ENCODE measurements around the gene PCCA.
"Not testable (repeated sequence)": the region's sequence is repeated elsewhere in the genome, so short reads cannot be mapped to it uniquely, and the experiment has no call there.

The PCCA gene

DNA sequence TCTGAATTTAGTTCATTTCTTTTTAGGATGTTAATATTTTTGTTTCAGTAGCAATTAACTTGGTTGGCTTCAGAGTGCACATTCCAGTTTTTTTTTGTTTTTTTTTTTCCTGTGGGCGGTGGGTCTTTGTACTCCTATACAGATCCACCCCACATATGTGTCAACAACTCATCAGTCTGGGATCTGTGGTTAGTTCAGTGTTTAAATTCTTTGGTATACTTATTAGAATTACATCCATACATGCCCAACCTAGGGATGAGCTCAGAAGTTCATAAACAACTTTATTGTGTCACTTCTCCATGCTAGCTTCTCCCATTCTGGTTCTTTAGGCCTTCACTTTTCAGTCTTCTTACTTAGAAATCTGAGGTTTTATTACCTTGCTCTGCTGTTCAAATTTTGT lies 50.9 kb downstream of the PCCA start:
- Histone ChIP-seq H4K20me1 (ENCODE audit: insufficient read depth, low read length) (no peaks in the 10 kb centered on the region), H3K9me2 (ENCODE audit: low read depth, low read length) (no peaks in the 10 kb centered on the region), H3K4me3 (ENCODE audit: low read depth, low read length, poor library complexity, severe bottlenecking) (no peak overlapping the region), H3K27me3 (ENCODE audit: insufficient read depth, low read length) (no peaks in the 10 kb centered on the region), H3K79me2 (ENCODE audit: insufficient read depth, low read length) (no peaks in the 10 kb centered on the region), H3K9ac (ENCODE audit: low read length) (no peak overlapping the region), H3K4me2 (ENCODE audit: low read length) (no peak overlapping the region), H3K4me1 (ENCODE audit: insufficient read depth, low read length, severe bottlenecking) (no peaks in the 10 kb centered on the region), H3K36me3 (ENCODE audit: insufficient read depth, low read length) (no peaks in the 10 kb centered on the region), H3K9me3 (ENCODE audit: low read length) (no peaks in the 10 kb centered on the region), H2AFZ (ENCODE audit: low read length) (no peak overlapping the region), H3F3A (ENCODE audit: insufficient read depth, low read length) (no peaks in the 10 kb centered on the region), H3K27ac (ENCODE audit: low read depth, low read length, poor library complexity, severe bottlenecking) (no peak overlapping the region)
- TF ChIP-seq, protein P1, sequence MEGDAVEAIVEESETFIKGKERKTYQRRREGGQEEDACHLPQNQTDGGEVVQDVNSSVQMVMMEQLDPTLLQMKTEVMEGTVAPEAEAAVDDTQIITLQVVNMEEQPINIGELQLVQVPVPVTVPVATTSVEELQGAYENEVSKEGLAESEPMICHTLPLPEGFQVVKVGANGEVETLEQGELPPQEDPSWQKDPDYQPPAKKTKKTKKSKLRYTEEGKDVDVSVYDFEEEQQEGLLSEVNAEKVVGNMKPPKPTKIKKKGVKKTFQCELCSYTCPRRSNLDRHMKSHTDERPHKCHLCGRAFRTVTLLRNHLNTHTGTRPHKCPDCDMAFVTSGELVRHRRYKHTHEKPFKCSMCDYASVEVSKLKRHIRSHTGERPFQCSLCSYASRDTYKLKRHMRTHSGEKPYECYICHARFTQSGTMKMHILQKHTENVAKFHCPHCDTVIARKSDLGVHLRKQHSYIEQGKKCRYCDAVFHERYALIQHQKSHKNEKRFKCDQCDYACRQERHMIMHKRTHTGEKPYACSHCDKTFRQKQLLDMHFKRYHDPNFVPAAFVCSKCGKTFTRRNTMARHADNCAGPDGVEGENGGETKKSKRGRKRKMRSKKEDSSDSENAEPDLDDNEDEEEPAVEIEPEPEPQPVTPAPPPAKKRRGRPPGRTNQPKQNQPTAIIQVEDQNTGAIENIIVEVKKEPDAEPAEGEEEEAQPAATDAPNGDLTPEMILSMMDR (IDR thresholded peaks at IDR 0.05; ENCODE audit: low read length) = no peak
- TF ChIP-seq EZH2 (IDR thresholded peaks at IDR 0.05; ENCODE audit: borderline replicate concordance, low read length) = no peak

DNA sequence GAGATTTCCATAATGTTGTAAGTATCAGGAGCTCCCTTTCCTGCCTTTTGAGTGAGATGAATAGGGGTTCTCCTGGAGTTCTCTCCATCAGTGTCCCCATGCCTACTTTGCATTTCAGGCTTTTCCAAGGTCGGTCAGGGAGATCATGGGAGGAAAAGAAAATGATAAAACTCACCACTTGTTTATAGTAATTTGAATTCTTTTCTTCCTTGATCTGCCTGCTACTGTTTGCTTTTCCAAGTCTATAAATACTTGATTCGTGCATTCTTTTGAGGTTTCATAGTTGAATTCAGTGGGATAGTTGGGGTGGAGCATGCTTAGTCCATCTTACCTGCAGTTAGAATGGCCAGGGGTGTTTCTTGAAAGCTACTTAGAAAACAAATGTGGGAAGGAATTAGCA lies 51.5 kb downstream of the PCCA start:
- Histone ChIP-seq H3K9ac (ENCODE audit: low read length) (no peak overlapping the region), H4K20me1 (ENCODE audit: insufficient read depth, low read length) (no peaks in the 10 kb centered on the region), H3K79me2 (ENCODE audit: insufficient read depth, low read length) (no peaks in the 10 kb centered on the region), H3K9me2 (ENCODE audit: low read depth, low read length) (no peaks in the 10 kb centered on the region), H3K27ac (ENCODE audit: low read depth, low read length, poor library complexity, severe bottlenecking) (no peak overlapping the region), H3K4me3 (ENCODE audit: low read depth, low read length, poor library complexity, severe bottlenecking) (no peak overlapping the region), H3K27me3 (ENCODE audit: insufficient read depth, low read length) (no peaks in the 10 kb centered on the region), H2AFZ (ENCODE audit: low read length) (no peak overlapping the region), H3K36me3 (ENCODE audit: insufficient read depth, low read length) (no peaks in the 10 kb centered on the region), H3K4me2 (ENCODE audit: low read length) (no peak overlapping the region), H3K4me1 (ENCODE audit: insufficient read depth, low read length, severe bottlenecking) (no peaks in the 10 kb centered on the region), H3K9me3 (ENCODE audit: low read length) (no peaks in the 10 kb centered on the region), H3F3A (ENCODE audit: insufficient read depth, low read length) (no peaks in the 10 kb centered on the region)
- TF ChIP-seq, protein P1 (IDR thresholded peaks at IDR 0.05; ENCODE audit: low read length) = no peak
- TF ChIP-seq EZH2 (IDR thresholded peaks at IDR 0.05; ENCODE audit: borderline replicate concordance, low read length) = no peak

DNA sequence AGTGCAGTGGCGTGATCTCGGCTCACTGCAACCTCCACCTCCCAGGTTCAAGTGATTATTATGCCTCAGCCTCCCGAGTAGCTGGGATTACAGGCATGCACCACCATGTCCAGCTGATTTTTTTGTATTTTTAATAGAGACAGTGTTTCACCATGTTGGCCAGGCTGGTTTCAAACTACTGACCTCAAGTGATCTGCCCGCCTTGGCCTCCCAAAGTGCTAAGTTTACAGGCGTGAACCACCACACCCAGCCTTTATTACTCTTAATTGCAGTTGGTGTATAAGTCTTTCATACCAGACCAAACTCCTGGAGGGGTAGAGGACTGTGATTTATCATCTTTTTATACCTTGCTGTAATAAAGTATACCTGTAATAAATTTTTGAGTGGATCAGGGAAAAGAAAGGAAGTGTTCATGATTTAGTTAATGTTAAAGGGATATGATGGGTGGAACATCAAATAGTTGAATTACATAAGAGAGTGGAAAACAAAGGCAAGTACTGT lies 52.6 kb downstream of the PCCA start:
- H3K4me3 ChIP-seq (ENCODE audit: low read depth, low read length, poor library complexity, severe bottlenecking); H3K27ac ChIP-seq (ENCODE audit: low read depth, low read length, poor library complexity, severe bottlenecking); H2AFZ ChIP-seq (ENCODE audit: low read length); H4K20me1 ChIP-seq (ENCODE audit: insufficient read depth, low read length); H3K27me3 ChIP-seq (ENCODE audit: insufficient read depth, low read length); H3K4me1 ChIP-seq (ENCODE audit: insufficient read depth, low read length, severe bottlenecking); H3K4me2 ChIP-seq (ENCODE audit: low read length); H3K79me2 ChIP-seq (ENCODE audit: insufficient read depth, low read length); H3K9me3 ChIP-seq (ENCODE audit: low read length); H3F3A ChIP-seq (ENCODE audit: insufficient read depth, low read length); H3K9ac ChIP-seq (ENCODE audit: low read length); H3K36me3 ChIP-seq (ENCODE audit: insufficient read depth, low read length); H3K9me2 ChIP-seq (ENCODE audit: low read depth, low read length): not testable (repeated sequence)

DNA sequence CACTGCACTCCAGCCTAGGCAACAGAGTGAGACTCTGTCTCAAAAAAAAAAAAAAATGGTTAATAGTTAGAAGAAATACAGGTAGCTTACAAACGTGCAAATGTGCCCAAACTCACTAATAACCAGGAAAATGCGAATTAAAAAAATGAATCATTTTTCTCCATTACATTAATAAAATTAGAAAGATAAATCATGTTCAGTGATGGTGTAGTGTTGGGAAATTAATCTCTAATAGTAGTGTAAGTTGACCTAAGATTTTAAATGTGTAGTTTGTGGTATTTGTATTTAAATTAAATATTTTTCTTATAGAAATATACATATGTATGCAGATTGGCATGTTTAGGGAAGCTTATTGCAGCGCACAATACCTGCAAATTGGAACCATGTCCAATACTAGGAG lies 57.6 kb downstream of the PCCA start:
- TF ChIP-seq EZH2 (IDR thresholded peaks at IDR 0.05; ENCODE audit: borderline replicate concordance, low read length) = no peak
- TF ChIP-seq, protein P1 (IDR thresholded peaks at IDR 0.05; ENCODE audit: low read length) = no peak
- H2AFZ ChIP-seq (ENCODE audit: low read length) = no peak overlapping the region
- H3K4me3 ChIP-seq (ENCODE audit: low read depth, low read length, poor library complexity, severe bottlenecking) = no peak overlapping the region
- H3K27ac ChIP-seq (ENCODE audit: low read depth, low read length, poor library complexity, severe bottlenecking) = no peak overlapping the region
- no peaks in the 10 kb centered on the region for H3F3A ChIP-seq (ENCODE audit: insufficient read depth, low read length)
- H3K9me3 ChIP-seq (ENCODE audit: low read length) = 0 out of 2 replicates have a peak, but pooled peaks cover 4% of the 10 kb centered on the region
- no peaks in the 10 kb centered on the region for H4K20me1 ChIP-seq (ENCODE audit: insufficient read depth, low read length)
- H3K4me1 ChIP-seq (ENCODE audit: insufficient read depth, low read length, severe bottlenecking) = no peaks in the 10 kb centered on the region
- no peak overlapping the region for H3K9ac ChIP-seq (ENCODE audit: low read length)
- H3K79me2 ChIP-seq (ENCODE audit: insufficient read depth, low read length) = no peaks in the 10 kb centered on the region
- H3K36me3 ChIP-seq (ENCODE audit: insufficient read depth, low read length) = no peaks in the 10 kb centered on the region
- H3K27me3 ChIP-seq (ENCODE audit: insufficient read depth, low read length) = no peaks in the 10 kb centered on the region
- H3K4me2 ChIP-seq (ENCODE audit: low read length) = no peak overlapping the region
- no peaks in the 10 kb centered on the region for H3K9me2 ChIP-seq (ENCODE audit: low read depth, low read length)

Measured in OCI-LY1 (cell line).